T-helper 1 cell treated with Interleukin-12 subunit alpha and Interleukin-12 subunit beta and Interleukin-4 antibody, amounts not matched to agents 30 ng/mL and 1 ng/mL, for 36 hours (primary cell): ENCODE data around the gene LAMC1. TPM values are rescaled to one million over a fixed set of nuclear protein-coding genes. Genes with fewer than 3 reads are reported as not detected.
"Not testable (repeated sequence)": the region's sequence is repeated elsewhere in the genome, so short reads cannot be mapped to it uniquely, and the experiment has no call there.

Experiments
- intact Hi-C: fragments of 100-400 bp; cut with micrococcal nuclease; formaldehyde crosslinking; loops from one replicate; pipeline ENCODE4 v1.15.1; 2024
- total RNA-seq: library from RNA; stranded (reverse); gene quantifications from 2 replicates; pipeline ENCODE4 v1.2.3, GENCODE V29; 2022

Gene LAMC1
- total RNA-seq, 1 donor from 2014 or later, result 0.37 TPM

GRCh38 chr1:183040547-183040971 lies 17.3 kb downstream of the LAMC1 start:
- intact Hi-C loops, result no loop called here

GRCh38 chr1:183043254-183043653 lies 20.0 kb downstream of the LAMC1 start:
- intact Hi-C loops, result no loop called here

GRCh38 chr1:183043872-183044854 lies 20.9 kb downstream of the LAMC1 start:
- intact Hi-C loops, result no loop called here

GRCh38 chr1:183044893-183045649 lies 21.9 kb downstream of the LAMC1 start:
- intact Hi-C loops, result no loop called here

GRCh38 chr1:183048087-183049085 lies 25.2 kb downstream of the LAMC1 start:
- intact Hi-C loops, result no loop called here

GRCh38 chr1:183051546-183051945 lies 28.3 kb downstream of the LAMC1 start:
- intact Hi-C loops, result no loop called here

GRCh38 chr1:183052861-183053260 lies 29.6 kb downstream of the LAMC1 start:
- intact Hi-C loops, result no loop called here

- intact Hi-C loops, result no loop called here
These were observed 35.8 kb downstream of the LAMC1 start for GRCh38 chr1:183058851-183059502.

GRCh38 chr1:183061194-183061593 lies 38.0 kb downstream of the LAMC1 start:
- intact Hi-C loops, result no loop called here

GRCh38 chr1:183063349-183063748 lies 40.1 kb downstream of the LAMC1 start:
- intact Hi-C loops, result no loop called here

GRCh38 chr1:183065168-183065706 lies 42.0 kb downstream of the LAMC1 start:
- intact Hi-C loops, result no loop called here

GRCh38 chr1:183066432-183066831 lies 43.2 kb downstream of the LAMC1 start:
- intact Hi-C loops, result not testable (repeated sequence)

GRCh38 chr1:183069562-183070216 lies 46.5 kb downstream of the LAMC1 start:
- intact Hi-C loops, result no loop called here

- intact Hi-C loops, result no loop called here
These were observed 47.2 kb downstream of the LAMC1 start for GRCh38 chr1:183070234-183070922.

- intact Hi-C loops, result no loop called here
These were observed 47.9 kb downstream of the LAMC1 start for GRCh38 chr1:183070923-183071618.

- intact Hi-C loops, result not testable (repeated sequence)
These were observed 49.4 kb downstream of the LAMC1 start for GRCh38 chr1:183072595-183072994.

GRCh38 chr1:183073320-183073719 lies 50.1 kb downstream of the LAMC1 start:
- intact Hi-C loops, result no loop called here

- intact Hi-C loops, result no loop called here
These were observed 51.0 kb downstream of the LAMC1 start for GRCh38 chr1:183074215-183074614.
